ENCODE data around the gene YAF2.

YAF2 gene, protein sequence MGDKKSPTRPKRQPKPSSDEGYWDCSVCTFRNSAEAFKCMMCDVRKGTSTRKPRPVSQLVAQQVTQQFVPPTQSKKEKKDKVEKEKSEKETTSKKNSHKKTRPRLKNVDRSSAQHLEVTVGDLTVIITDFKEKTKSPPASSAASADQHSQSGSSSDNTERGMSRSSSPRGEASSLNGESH

DNA sequence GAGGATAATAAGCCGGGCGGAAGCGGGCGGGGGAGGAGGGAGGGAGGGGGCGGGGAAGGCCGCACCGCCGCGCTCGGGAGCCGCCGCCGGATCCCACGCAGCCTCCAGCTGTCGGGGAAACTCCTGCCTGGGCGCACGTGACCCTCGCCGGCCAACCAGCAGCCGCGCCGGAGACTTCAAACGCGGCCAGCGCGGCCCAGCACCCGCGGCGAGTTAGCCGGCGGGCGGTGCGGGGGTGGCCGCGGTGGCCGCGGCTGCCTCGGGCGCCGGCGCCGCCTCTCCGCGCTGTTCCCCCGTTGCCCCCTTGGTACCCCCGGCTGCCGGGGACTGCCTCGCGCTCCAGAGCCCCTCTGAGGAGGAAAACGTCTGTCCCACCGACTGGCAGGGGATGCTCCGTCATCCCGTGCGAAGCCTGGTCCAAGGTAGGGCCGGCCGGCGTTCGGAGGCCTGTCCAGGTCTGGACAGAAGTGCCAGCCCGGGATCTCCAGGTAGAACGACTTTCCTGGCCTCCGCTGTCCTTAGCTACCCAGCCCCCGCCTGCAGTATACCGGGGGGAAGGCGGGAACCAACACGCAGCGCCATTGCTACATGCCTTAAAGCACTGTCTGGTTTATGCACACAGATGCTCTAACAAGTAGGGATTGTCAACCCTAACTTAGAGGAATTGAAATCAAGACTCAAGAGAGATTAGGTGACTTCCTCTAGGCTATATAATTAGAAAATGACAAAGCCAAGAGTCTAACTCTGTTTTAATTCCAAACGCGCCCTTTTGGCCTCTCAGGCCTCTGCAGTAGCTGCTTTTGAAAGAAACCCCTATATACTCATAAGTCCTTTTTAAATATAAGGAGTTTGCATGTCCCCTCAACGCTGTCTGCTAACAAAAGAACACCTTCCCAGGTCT, at the start of gene YAF2:
TSS of gene YAF2 (minus strand) at position 9 of the 901 bp plus-strand sequence. CDS start 68 bp downstream, outside the sequence.
- DNase-seq (ENCODE audit: low spot score): peak; percentile 97

DNA sequence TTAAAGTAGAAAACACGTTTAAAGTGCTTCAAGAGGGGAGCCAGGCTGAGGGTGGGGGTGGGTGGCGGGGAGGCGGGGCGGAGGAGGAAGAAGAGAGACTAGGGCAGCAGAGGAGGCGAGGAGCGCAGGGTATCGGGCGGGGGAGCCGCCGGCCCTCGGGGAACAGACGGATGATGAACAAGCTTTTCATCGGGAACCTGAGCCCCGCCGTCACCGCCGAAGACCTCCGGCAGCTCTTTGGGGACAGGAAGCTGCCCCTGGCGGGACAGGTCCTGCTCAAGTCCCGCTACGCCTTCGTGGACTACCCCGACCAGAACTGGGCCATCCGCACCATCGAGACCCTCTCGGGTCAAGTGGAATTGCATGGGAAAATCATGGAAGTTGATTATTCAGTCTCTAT, 48.7 kb upstream of the YAF2 start:
- DNase-seq (ENCODE audit: low spot score): no peak

DNA sequence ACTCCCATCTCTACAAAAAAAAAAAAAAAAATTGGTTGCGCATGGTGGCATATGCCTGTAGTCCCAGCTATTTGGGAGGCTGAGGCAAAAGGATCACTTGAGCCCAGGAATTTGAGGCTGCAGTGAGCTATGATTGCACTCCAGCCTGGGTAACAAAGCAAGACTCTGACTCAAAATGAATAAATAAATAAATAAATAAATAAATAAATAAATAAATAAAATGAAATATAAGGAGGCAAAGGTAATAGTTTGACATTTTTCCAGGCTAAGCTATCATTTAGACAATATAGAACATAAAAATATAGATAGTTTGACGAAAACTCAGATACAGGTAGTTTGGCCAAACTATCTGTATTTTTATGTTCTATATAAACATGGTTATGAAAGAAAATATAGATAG, 47.4 kb upstream of the YAF2 start:
- DNase-seq (ENCODE audit: low spot score): no peak

DNA sequence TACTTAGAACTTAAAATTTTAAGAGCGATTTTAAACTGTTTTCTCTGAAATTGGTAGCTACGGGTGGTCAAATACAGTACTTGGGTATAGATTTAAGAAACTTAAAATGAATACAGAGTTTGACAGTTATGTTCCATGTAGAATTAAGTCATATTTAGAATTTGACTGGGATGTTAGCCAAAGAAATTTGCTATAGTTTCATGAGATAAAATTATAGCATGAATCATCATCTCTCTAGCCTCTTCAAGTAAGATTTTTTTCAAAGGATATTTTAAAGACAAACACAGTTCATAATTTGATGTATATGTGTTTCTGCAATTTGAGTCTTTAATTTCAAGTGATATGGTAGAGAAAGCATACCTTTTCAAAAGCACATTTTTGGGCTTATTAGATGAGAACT, 46.8 kb upstream of the YAF2 start:
- DNase-seq (ENCODE audit: low spot score): no peak

DNA sequence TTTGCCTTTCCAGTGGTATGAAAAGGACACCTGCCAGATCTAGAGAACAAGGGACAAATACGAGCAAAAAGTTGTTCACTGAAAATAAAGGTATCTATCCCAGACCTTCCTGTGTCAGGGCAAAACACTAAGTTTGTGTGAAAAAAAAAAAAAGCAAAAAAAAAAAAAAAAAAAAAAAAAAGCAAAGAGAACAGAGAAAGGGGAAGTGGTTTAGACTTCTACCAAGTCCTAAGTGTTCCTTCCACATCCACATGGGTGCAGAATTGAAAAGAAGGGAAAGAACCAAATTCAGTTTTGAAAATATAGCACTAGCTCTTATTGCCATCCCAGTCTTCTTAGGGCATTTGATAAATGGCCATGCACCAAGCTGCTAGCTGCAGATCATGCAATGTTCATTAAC, 46.1 kb upstream of the YAF2 start:
- no peak for DNase-seq (ENCODE audit: low spot score)

DNA sequence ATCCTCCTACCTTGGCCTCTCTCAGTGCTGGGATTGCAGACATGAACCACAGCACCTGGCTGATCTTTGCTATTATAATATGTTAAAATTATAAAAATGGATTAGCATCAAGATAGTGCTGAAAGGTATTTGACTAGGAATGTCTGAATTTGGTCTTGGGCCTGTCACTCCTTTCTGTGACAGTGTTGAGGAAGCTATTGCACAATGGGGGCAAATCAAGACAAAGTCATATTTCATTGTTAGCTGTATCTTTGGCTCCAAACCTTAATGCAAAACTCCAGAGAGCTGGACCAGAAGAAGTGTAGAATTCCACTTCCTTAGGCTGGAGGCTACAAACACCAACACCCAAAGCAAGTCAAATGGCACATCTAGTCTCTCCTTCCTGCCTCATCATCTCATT, 45.7 kb upstream of the YAF2 start:
- DNase-seq (ENCODE audit: low spot score): no peak

DNA sequence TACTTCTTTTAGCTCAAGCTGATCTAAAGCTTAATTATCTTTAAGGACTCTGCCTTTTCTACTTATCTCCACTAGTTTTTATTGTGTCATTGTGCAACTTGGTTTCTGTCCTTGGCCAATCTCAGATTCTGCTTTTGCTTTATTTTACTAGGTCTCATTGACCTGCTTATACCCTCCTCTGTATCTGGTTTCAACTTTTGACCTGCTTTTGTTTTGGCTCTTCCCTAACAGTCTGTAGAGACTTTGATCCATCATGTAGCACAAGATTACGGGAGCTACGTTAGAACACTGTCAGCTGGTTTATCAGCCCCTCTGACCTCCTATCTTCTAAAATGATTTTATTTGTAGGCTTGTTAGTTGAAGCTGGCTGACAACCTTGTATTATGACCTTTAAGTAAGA, 44.2 kb upstream of the YAF2 start:
- no peak for DNase-seq (ENCODE audit: low spot score)

DNA sequence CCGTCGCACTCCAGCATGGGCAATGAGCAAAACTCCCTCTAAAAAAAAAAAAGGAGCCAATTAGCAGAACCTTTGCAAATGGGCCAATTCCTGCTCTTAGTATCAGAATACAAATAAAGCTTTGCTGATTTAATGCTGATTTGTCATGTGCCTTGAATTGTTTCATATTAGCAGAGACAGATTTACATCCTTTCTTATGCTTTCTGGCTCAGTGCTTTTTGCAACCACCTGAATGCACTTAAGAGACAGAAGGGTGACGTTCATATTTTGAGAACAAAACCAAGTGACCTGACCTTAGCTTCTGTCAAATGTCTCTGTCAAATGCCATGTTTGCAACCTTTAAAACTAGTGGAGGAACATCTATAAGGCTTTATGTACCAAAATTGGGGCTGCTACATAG, 43.8 kb upstream of the YAF2 start:
- no peak for DNase-seq (ENCODE audit: low spot score)

DNA sequence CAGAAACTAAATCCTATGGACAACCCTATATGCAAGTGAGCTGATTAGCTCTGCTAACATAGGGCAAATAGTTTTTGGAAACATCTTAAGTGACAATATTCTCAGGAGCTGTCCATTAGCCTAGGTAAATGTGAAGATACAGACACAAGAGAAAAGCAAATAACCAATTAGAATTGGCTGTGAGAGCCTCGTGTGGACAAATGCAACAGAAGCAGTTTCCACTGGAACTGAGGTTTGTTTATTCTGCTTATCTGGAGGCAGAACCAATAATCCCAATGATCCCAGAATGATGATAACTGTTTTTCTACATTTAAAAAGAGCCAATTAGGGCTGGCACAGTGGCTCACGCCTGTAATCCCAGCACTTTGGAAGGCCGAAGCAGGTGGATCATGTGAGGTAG, 43.2 kb upstream of the YAF2 start:
- DNase-seq (ENCODE audit: low spot score): no peak

DNA sequence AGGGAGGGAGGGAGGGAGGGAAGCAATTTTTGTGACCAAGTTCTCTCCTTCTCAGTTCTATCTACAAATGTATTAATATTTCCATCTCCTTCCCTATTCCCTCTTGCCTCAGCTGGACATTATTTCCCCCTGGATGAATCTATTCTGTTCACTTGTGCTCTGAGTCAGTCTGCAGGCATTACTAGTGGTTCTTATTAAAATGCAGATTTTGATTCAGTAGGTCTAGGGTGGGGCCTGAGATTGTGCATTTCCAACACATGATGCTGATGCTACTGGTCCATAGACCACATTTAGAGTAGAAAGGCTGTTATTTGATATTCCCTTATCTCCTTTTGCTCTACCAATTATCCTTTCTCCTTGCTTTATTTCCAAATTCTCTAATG, 40.1 kb upstream of the YAF2 start:
- no peak for DNase-seq (ENCODE audit: low spot score)

DNA sequence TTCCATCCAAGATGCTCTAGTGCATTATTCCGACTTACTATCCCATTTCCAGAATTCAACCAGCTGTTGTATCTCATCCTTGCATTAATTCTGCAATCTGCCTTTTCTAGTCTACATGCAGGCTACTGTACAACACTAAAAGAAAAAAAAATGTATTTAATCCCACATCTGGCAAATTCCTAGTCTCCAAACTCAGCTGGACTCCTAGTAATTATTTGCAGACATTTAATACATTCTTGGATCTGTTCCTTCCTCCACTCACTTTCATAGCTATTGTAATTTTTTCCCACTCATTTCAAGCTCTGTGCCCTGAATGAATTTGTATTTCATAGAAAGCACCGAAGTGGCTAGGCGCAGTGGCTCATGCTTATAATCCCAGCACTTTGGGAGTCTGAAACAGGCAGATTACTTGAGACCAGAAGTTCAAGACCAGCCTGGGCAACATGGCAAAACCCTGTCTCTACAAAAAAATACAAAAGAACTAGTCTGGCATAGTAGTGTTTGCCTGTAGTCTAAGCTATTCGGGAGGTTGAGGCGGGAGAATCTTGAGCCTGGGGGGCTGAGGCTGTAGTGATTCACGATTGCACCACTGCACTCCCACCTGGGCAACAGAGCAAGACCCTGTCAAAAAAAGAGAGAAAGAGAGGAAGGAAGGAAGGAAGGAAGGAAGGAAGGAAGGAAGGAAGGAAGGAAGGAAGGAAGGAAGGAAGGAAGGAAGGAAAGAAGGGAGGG, 39.5 kb upstream of the YAF2 start:
- no peak for DNase-seq (ENCODE audit: low spot score)

DNA sequence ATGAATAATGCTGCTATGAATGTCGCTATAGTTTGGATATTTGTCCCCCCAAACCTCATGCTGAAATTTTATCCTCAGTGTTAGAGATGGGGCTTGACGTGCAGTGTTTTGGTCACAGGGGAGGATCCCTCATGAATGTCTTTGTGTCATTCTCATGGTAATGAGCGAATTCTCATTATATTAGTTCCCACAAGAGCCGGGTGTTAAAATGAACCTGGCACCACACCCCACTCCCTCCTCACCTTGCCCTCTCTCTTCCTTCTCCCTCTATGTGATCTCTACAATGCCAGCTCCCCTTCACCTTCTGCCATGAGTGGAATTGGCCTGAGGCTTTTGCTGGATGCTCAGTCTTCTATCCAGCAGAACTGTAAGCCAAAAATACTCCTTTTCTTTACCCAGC, 37.5 kb upstream of the YAF2 start:
- DNase-seq (ENCODE audit: low spot score): no peak

DNA sequence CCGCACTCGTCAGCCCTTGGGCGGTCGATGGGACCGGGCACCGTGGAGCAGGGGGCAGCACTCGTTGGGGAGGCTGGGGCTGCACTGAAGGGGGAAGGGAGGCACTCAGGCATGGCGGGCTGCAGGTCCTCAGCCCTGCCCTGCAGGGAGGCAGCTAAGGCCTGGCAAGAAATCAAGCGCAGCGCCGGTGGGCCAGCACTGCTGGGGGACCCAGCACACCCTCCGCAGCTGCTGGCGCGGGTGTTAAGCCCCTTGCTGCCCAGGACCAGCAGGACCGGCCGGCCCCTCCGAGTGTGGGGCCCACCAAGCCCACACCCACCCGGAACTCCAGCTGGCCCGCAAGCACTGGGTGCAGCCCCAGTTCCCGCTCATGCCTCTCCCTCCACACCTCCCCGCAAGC, 35.7 kb upstream of the YAF2 start:
- DNase-seq (ENCODE audit: low spot score): no peak

DNA sequence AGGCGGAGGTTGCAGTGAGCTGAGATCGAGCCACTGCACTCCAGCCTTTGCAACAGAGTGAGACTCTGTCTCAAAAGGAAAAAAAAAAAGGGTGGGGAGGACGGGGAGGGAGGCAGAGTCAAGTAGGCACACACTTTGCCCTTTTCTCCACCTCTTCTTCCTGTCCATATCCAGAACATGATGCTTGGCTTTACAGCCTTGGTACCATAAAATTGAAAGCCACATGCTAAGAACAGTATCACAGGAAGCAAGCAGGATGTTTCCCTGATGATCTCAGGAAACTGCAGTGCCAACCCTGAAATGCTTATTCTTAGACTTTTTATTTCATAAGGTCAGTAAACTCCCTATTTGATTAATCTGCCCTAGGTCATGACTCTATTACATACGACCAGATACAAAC, 32.5 kb upstream of the YAF2 start:
- no peak for DNase-seq (ENCODE audit: low spot score)

DNA sequence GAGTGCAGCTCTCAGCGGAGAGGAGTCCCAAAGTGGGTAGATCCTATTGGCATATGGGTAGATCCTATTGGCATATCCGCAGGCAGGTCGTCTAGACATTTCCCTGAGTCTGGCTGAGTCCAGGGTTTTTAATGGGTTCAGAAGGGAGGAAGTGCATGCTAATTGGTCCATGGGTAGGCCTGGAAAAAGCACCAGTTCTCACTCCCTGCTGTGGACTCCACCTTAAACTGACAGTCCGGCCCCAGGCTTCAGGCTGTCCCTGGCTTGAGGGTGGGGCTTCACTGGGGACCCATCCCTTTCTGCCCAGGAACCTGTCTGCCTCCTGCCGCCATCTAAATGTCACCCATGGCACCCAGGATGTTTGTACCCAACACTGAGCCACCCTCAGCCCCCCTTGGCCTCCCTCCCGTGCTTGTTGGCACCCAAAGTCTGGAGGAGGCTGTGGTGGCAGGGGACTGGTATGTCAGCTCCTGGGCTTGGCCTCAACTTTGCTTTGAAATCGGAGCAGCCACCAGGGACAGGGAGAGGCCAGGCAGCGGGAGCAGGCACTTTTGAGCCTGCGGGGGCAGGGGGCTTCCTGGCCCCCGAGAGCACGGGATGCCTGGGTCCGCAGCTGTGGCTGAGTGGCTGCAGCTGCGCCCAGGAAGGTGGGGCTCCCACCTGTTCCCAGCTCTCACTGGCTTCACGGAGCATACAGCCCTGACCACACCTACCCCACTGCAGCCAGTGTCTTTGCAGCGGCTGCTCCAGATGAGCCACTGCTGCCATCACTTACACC, 29.6 kb upstream of the YAF2 start:
- no peak for DNase-seq (ENCODE audit: low spot score)

DNA sequence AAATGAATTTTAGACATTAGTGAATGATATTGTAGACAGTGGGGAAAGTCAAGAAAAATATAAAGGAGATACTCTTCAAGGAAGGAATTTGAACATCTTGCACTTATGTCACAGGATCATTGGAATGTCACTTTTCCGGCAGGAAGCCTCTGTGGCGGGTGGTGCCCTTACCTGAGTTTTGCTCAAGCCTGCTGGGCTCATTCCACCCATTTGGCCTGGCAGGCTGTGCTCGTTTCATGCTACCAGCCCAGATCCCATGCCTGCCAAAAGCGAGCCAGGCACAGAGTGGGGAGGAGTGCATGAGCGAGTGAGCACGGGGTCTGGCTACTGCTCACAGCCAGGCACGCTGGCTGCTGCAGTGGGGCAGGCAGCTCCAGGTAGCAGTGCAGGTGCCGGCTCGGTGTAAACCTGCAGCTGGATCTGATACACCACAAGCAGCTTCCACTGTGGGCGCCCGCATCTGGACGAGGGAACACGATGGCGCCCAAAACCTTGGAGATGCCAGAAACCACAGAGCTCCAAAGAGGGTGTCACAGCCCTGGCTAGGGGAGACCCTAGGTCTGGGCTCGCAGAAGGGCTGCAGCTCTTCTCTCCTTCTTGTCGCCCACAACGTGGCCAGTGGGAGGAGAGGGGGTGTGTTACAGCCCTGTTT, 28.7 kb upstream of the YAF2 start:
- no peak for DNase-seq (ENCODE audit: low spot score)

DNA sequence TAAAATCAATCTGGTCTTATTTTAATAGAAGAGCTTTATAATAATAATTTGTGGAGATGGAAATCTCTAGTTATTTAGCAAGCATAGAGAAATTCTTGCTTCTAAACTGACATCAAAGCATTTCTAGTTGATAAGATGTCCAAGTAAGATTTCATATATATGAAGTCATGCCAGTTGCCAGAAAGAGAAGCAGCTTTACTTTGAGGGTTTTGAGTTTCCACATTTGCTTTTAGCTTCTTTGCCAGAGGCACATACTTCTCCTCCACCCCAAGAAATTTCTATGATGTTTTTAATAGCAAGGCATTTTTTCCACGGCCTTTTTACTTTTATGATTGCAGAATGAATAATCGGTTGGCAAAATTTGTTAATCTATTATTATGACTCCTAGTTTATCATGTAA, 24.2 kb upstream of the YAF2 start:
- no peak for DNase-seq (ENCODE audit: low spot score)

DNA sequence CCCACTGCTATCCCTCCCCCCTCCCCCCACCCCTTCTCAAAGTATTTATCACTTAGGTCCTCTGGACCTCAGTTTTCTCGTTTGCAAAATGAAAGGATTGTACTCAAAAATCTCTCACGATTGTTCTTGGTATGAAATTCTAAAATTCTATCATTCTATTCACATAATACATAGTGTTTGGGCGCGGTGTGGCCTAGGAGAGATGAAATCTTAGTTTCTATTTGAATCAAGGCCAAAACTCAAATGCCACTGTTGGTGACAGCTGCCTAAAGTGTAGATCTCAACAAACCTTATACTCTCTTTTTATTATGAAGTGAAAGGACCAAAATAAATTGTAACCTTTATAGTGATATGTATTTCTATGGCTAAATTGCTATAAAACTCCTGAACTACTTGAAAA, 23.7 kb upstream of the YAF2 start:
- DNase-seq (ENCODE audit: low spot score): no peak

DNA sequence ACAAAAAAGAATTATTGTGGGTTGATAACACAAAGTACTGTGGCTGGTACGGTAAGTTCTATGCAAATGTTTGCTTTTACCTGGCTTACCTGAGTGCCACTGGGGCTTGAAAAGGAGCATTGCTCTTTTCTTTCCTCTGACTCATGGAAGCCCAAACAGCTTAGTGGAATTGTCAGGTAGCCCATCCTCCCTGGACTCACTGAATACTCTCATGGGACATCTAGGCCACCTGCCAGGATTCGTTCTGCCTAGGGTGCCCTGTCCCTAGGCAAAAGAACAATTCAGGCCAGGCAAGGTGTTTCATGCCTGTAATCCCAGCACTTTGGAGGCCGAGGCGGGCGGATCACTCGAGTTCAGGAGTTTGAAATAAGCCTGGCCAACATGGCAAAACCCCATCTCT, 22.5 kb upstream of the YAF2 start:
- no peak for DNase-seq (ENCODE audit: low spot score)

DNA sequence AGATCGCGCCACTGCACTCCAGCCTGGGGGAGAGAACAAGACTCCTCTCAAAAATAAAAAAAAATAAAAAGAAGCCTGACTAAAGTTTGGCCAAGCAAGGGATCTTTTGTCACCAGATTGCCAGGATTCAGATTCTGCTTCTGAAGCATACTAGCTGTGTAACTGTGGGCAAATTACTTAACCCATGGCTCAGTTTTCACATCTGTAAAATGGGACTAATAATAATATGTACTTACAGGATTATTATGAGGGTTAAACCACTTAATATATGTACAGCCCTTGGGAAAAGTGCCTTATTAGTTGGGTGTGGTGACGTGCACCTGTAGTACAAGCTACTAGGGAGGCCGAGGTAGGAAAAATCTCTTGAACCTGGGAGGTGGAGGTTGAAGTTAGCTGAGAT, 21.7 kb upstream of the YAF2 start:
- DNase-seq (ENCODE audit: low spot score): no peak

DNA sequence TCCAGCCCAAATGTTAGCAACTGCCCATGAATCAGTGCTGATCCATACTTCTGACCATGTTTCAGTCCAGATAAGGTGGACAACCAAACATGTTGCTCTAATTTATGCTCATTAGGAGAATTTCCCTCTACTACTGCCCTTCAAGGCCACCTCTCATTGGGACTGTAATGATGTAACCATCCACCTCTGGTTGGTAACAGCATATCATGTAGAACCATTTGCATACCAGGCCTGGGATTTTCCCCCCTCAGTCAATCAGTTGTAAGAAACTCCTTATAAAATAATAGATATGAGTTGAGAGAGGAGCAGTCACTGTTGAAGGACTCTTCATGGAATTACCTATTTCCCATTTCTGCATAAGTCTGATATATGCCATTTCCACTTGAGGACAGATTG, 17.8 kb upstream of the YAF2 start:
- DNase-seq (ENCODE audit: low spot score): no peak
